Erythroblast (primary cell): ENCODE data around the gene MCM7.

Source experiments
- GATA1 ChIP-seq: IDR thresholded peaks from 2 replicates; pipeline ENCODE4 v1.6.1; 2011; ENCODE audit warnings: low read depth, mild to moderate bottlenecking, control low read depth, low read length, moderate library complexity
- POLR2A ChIP-seq: IDR thresholded peaks from 2 replicates; pipeline ENCODE4 v1.6.1; 2011; ENCODE audit warnings: mild to moderate bottlenecking, low read length

DNA sequence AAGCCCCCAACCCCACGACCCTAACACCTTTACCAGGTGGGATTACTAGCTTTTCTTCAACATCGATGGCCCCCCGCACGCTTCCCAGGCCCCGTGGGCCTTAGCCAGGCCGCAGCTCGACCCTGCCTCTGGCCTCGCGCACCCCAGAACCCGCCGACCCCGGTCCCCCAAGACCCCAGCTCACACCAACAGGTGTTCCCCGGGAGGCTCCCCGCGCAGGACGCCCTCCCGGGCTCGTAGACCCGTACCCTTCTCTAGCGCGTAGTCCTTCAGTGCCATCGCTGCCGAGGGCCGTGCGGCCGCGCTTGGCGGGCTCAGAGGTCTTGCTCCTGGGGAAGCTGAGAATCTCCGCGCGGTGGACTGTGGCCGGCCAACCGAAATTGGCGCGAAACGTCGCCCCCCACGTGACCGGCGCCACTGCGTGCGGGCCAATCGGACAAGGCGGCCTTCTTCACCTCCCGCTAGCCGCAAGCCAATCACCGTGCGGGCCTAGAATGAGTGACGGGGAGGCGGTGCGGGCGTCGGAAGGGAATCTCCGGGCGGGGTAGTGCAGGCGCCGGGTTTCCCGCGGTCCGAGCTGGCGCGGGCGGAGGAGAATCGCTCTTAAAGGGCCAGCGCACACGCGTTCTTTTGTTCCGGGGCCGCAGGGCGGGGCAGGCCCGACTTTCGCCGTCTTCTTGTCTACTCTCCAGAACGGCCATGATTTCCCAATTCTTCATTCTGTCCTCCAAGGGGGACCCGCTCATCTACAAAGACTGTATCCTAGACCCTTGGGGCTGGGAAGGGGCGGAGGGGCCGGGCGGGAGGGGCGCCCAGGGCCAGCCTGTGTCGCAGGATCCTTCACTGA is at the start of gene MCM7, which contains the start of gene AP4M1:
- peak; percentile 88 for TF ChIP-seq POLR2A
- no peak for TF ChIP-seq GATA1
